Esophagus squamous epithelium (tissue), 5 donors: ENCODE measurements around the gene DCP1A. TPM values are rescaled to one million over a fixed set of nuclear protein-coding genes. Genes with fewer than 3 reads are reported as not detected.

ENCODE experiments used
- DNase-seq: peaks from one replicate; lab custom pipeline; 2025; lab: John Stamatoyannopoulos, UW
- H3K27ac ChIP-seq, 4 donors: fragments of 200-600 bp; sonication (generic); one replicate each; pipeline ENCODE4 v1.5.1; 2016 to 2019; ENCODE audit warnings: mild to moderate bottlenecking in 1 of 4
- H3K27me3 ChIP-seq, 4 donors: fragments of 200-600 bp; sonication (generic); 1 replicate in 3 of 4; 2 replicates in 1 of 4; pipeline versions ENCODE4 v1.5.1 to v1.6.0; 2017 to 2021; ENCODE audit warnings: antibody characterized with exemption in 1 of 4
- H3K36me3 ChIP-seq, 3 donors: fragments of 200-600 bp; sonication (generic); one replicate each; pipeline ENCODE4 v1.5.1; 2016 to 2019
- H3K4me1 ChIP-seq, 3 donors: fragments of 200-600 bp; sonication (generic); one replicate each; pipeline ENCODE4 v1.5.1; 2017 to 2019
- H3K4me3 ChIP-seq, 4 donors: fragments of 200-600 bp; sonication (generic); 1 replicate in 3 of 4; 2 replicates in 1 of 4; pipeline ENCODE4 v1.5.1; 2016 to 2019; ENCODE audit warnings: mild to moderate bottlenecking in 2 of 4, moderate library complexity in 1 of 4
- H3K9me3 ChIP-seq, 3 donors: fragments of 200-600 bp; sonication (generic); one replicate each; pipeline ENCODE4 v1.5.1; 2016 to 2019
- POLR2A ChIP-seq, 4 donors: fragments of 450-650 bp; IDR thresholded peaks; one replicate each; pipeline ENCODE4 v1.6.1; 2017; ENCODE audit warnings: antibody characterized with exemption in 4 of 4, mild to moderate bottlenecking in 4 of 4, moderate library complexity in 3 of 4
- WGBS, 2 donors: methylation state at CpG; one replicate each; pipeline ENCODE4 v1.1.5; 2018; 5-methylcytosine and 5-hydroxymethylcytosine counted together
- intact Hi-C: fragments of 100-400 bp; cut with DNase I; formaldehyde crosslinking; loops from one replicate; pipeline ENCODE4 v1.15.0; 2022
- total RNA-seq, 4 donors: library from RNA; depleted of rRNA; stranded (reverse); fragments of >200 nt; gene quantifications; one replicate each; pipeline ENCODE4 v1.1.0, GENCODE V29; 2016
- TF ChIP-seq, protein P1 (sequence below), 6 experiments: fragments of 450-650 bp in 4 of 6; fragments of 200-600 bp in 2 of 6; sonication (generic) in 2 of 6; IDR thresholded peaks; one replicate each; pipeline ENCODE4 v1.5.1; 2016 to 2019; ENCODE audit warnings: antibody characterized with exemption in 6 of 6, mild to moderate bottlenecking in 4 of 6, moderate library complexity in 4 of 6
- donor health status: DM: yes; HTN: yes; CAD: no.

The DCP1A gene
- total RNA-seq, 4 donors from 2014 or later = 12.7 to 17.4 (median 14.2) TPM

DNA sequence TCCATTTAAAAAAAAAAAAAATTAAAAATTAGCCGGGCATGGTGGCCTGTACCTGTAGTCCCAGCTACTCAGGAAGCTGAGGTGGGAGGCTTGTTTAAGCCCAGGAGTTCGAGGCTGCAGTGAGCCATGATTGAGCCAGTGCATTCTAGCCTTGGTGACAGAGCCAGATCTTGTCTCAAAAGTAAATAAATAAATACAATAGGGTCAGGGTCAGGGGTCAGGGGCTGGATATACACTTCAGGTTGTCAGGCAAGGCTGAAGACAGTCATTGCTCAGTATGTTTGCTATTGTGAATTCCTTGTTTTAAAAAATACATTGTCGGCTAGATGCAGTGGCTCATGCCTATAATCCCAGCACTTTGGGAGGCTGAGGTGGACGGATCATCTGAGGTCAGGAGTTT, 83.4 kb downstream of the DCP1A start:
- 72 to 78% methylated on average over 4 of the region's 4 CpGs for WGBS, 2 donors
- no peak for TF ChIP-seq POLR2A (IDR thresholded peaks at IDR 0.05)
- TF ChIP-seq, protein P1, sequence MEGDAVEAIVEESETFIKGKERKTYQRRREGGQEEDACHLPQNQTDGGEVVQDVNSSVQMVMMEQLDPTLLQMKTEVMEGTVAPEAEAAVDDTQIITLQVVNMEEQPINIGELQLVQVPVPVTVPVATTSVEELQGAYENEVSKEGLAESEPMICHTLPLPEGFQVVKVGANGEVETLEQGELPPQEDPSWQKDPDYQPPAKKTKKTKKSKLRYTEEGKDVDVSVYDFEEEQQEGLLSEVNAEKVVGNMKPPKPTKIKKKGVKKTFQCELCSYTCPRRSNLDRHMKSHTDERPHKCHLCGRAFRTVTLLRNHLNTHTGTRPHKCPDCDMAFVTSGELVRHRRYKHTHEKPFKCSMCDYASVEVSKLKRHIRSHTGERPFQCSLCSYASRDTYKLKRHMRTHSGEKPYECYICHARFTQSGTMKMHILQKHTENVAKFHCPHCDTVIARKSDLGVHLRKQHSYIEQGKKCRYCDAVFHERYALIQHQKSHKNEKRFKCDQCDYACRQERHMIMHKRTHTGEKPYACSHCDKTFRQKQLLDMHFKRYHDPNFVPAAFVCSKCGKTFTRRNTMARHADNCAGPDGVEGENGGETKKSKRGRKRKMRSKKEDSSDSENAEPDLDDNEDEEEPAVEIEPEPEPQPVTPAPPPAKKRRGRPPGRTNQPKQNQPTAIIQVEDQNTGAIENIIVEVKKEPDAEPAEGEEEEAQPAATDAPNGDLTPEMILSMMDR (IDR thresholded peaks at IDR 0.05) = no peak
- H3K27me3 ChIP-seq = no peaks in the 10 kb centered on the region
- H3K9me3 ChIP-seq = no peaks in the 10 kb centered on the region
- peak overlapping the region in 3 of 4 donors; percentile 62 to 82 (median 65) for H3K27ac ChIP-seq
- H3K4me3 ChIP-seq = no peak overlapping the region
- H3K36me3 ChIP-seq = no peaks in the 10 kb centered on the region
- peaks cover 11 to 86% (median 25%) of the 10 kb centered on the region in 3 donors for H3K4me1 ChIP-seq
- no peak for DNase-seq
- intact Hi-C loops = no loop called here

DNA sequence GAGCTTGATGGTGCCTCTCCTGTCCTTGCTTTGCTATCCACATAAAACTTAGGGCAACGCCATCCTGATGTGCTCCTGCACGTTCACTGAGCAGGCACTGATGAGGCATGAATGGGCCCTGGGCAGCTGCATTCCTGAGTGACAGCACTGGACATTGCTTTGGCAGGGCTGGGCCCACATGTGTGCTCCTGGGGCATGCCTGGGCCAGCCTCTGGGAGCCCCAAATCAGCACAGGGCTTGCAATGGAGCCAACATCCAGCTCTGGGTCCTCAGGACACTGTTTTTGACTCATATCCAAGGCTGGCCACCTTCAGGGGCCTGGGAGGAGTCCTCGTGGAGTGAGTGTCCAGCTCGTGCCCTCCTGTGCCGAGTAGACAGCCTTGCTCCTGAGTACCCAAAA, 85.6 kb downstream of the DCP1A start:
- DNase-seq = no peak
- Histone ChIP-seq H3K9me3 (no peaks in the 10 kb centered on the region), H3K4me1 (peaks cover 11 to 64% (median 15%) of the 10 kb centered on the region in 3 donors), H3K4me3 (no peak overlapping the region), H3K36me3 (no peaks in the 10 kb centered on the region), H3K27me3 (no peaks in the 10 kb centered on the region), H3K27ac (peak overlapping the region in 3 of 4 donors; percentile 27 to 82 (median 28))
- no peak for TF ChIP-seq POLR2A (IDR thresholded peaks at IDR 0.05)
- TF ChIP-seq, protein P1 (IDR thresholded peaks at IDR 0.05) = no peak
- WGBS, 2 donors = 23 to 63% methylated on average over 3 to 5 of the region's 5 CpGs
- intact Hi-C loops = no loop called here

DNA sequence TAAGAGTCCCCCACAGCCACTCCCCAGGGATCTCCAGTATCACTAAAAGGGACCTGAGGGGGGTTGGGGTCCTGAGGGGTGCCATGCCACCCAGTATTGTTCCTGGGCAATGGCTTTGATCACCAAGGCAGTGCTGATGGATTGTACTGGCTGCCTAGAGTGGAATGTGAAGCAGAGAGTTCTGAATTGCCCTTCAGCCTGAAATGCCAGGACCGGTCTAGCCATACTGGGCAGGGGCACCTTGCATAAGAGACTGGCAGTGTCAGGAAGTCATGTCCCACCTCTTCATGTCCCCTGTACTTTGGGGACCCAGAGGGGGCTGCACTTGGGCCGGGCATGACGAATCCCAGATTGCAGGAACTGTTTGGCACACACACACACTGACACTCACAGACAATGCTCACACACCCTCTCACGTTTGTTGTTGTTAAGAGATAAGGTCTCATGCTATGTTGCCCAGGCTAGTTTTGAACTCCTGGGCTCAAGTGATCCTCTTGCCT, 87.0 kb downstream of the DCP1A start:
- TF ChIP-seq POLR2A (IDR thresholded peaks at IDR 0.05) = no peak
- no peak for DNase-seq
- Histone ChIP-seq H3K27ac (no peak overlapping the region), H3K4me3 (no peak overlapping the region), H3K27me3 (no peaks in the 10 kb centered on the region), H3K36me3 (no peaks in the 10 kb centered on the region), H3K9me3 (no peaks in the 10 kb centered on the region), H3K4me1 (peaks cover 16 to 59% (median 17%) of the 10 kb centered on the region in 3 donors)
- intact Hi-C loops = no loop called here
- 73 to 76% methylated on average over 2 to 4 of the region's 4 CpGs for WGBS, 2 donors

DNA sequence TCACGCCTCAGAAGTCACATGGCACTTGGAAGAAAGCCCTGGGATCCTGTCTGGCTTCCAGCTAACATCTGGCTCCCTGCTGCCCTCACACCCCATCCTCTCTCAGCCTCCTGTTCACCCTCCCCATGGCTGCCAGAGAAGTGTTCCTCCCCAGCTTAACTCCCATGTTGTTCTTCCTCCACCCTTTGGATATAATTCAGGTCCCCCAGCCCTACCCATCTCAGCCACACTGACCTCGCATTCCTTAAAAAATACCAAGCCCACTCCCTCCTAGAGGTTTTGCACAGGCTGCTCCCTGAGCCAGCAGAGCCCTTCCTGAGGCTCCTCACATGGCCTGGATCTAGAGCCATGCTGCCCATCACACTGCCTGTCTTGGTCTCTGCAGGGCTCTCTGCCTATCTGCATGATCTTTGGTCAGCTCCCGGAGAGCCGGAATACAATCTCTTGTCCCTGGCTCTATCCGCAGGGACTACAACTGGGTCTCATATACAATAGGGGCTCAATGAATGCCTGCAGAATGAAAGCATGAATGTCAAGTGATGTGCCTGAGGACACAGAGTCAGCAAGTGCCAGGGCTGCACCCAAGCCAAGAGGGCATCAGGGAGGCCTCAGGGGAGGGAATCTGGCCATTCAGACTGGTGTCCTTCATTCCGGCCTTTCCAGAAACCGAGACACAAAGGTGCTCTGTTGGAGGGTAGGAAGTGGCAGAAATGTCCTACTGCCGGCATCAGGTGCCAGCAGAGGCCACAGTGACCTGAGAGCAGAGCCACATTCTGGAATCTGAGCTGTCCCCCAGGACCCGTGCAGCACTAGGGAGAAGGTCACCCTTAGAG, 87.7 kb downstream of the DCP1A start:
- DNase-seq = no peak
- Histone ChIP-seq H3K4me1 (peaks cover 12 to 58% (median 13%) of the 10 kb centered on the region in 3 donors), H3K27ac (no peak overlapping the region), H3K9me3 (no peaks in the 10 kb centered on the region), H3K27me3 (no peaks in the 10 kb centered on the region), H3K36me3 (no peaks in the 10 kb centered on the region), H3K4me3 (no peak overlapping the region)
- intact Hi-C loops = no loop called here
- TF ChIP-seq, protein P1 (IDR thresholded peaks at IDR 0.05) = no peak
- no peak for TF ChIP-seq POLR2A (IDR thresholded peaks at IDR 0.05)
- 83% methylated on average over 6 to 7 of the region's 9 CpGs for WGBS, 2 donors

DNA sequence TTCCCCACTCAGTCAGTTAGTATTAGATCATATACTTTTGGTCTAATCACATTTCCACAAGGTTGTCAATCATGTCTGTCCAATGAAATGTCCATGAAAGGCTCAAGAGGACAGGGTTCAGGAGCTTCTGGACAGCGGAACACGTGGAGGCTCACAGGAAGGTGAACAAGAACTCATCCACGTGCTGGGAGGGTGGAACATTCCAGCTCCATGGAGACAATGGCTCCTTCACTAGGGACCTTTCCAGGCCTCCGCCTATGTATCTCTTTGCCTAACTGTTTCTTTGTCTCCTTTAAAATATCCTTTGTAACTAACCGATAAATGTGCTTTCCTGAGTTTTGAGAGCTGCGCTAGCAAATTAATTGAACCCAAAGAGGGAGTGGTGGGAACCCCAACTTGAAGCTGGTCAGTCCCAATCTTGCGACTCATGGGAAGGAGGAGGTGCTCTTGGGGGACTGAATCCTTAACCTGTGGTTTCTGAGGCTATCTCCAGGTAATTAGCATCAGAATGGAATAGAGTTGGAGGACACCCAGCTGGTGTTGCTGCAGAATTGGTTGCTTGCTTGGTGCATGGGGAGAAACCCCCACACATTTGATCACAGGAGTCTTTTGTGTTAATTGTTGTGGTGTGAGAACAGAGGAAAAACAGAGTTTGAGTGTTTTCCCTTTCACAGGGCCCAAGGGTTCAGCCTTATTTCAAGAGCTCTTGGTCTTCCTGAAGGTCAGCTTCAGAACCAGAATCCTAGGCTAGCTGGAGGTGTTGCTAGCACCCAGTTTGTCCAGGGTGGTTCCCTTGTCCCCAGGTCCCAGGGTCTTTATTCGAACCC, 88.5 kb downstream of the DCP1A start:
- TF ChIP-seq POLR2A (IDR thresholded peaks at IDR 0.05) = no peak
- TF ChIP-seq, protein P1 (IDR thresholded peaks at IDR 0.05) = no peak
- no peaks in the 10 kb centered on the region for H3K36me3 ChIP-seq
- H3K9me3 ChIP-seq = no peaks in the 10 kb centered on the region
- intact Hi-C loops = no loop called here
- H3K4me1 ChIP-seq = peaks cover 20 to 58% (median 20%) of the 10 kb centered on the region in 3 donors
- H3K27me3 ChIP-seq = no peaks in the 10 kb centered on the region
- 77 to 93% methylated on average over 8 of the region's 8 CpGs for WGBS, 2 donors
- no peak overlapping the region for H3K4me3 ChIP-seq
- DNase-seq = no peak
- H3K27ac ChIP-seq = no peak overlapping the region
